Hematopoietic multipotent progenitor cell treated with erythropoietin and hydrocortisone succinate and interleukin-3 and kit ligand, for 15 days (in vitro differentiated cells): ENCODE measurements around the gene OR51I1.

Source experiments
- DNase-seq: peaks from one replicate; pipeline ENCODE4 v3.0.0-alpha.2; 2015; ENCODE audit warnings: low spot score

The OR51I1 gene, protein sequence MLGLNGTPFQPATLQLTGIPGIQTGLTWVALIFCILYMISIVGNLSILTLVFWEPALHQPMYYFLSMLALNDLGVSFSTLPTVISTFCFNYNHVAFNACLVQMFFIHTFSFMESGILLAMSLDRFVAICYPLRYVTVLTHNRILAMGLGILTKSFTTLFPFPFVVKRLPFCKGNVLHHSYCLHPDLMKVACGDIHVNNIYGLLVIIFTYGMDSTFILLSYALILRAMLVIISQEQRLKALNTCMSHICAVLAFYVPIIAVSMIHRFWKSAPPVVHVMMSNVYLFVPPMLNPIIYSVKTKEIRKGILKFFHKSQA

DNA sequence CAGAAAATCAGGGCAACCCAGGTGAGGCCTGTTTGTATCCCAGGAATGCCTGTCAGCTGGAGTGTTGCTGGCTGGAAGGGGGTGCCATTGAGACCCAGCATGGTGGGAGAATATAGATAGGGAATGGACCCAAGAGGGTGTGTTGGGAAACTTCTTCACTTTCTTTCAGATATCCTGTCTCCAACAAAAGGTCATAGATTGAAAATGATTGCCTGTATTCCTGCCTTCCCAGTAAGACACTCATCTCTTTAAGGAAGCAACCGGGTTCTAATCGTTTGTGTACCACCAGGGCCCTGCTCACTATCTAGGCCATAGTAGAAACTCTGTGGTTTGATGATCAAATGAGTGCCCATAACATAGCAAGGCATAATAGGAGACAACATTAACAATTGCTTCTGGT is at the start of gene OR51I1:
TSS of gene OR51I1 (minus strand) at position 101 of the 400 bp plus-strand sequence. CDS start at position 101, 0 bp downstream.
- DNase-seq: no peak

DNA sequence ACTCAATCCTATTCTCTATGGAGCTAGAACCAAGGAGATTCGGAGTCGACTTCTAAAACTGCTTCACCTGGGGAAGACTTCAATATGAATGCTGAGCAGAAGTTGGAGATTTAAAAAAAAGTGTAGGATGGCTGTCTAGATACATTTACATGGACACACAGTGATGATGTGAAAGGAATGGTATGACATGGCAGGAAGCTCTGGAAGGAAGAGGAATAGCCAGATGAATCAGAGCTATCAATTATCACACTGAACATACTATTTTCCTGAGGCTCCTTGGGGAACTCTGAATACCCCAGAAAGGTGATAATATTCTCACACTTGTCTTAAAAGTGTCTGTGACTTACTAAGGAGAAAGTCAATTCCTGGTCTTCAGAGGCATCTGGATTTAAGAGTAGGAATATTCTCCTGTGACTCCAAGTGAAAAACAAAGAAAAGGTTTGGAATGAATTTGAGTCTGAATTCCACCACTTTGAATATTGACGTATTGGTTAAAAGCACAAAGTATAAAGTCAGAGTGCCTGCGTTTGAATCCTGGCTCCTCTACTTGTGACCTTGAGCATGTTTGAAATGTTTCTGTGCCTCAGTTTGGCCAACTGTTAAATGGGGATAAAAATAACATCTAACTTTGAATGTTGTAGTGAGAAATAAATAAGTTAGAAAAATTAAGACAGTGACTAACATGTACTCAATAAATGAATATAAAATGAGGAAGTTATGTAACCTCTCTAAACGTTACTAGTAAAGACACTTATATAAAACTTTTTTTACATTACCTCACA is 48.5 kb upstream of the OR51I1 start:
- no peak for DNase-seq

DNA sequence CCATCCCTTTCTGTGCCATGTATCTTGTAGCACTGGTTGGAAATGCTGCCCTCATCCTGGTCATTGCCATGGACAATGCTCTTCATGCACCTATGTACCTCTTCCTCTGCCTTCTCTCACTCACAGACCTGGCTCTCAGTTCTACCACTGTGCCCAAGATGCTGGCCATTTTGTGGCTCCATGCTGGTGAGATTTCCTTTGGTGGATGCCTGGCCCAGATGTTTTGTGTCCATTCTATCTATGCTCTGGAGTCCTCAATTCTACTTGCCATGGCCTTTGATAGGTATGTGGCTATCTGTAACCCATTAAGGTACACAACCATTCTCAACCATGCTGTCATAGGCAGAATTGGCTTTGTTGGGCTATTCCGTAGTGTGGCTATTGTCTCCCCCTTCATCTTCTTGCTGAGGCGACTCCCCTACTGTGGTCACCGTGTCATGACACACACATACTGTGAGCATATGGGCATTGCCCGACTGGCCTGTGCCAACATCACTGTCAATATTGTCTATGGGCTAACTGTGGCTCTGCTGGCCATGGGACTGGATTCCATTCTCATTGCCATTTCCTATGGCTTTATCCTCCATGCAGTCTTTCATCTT is 47.6 kb upstream of the OR51I1 start:
- no peak for DNase-seq

DNA sequence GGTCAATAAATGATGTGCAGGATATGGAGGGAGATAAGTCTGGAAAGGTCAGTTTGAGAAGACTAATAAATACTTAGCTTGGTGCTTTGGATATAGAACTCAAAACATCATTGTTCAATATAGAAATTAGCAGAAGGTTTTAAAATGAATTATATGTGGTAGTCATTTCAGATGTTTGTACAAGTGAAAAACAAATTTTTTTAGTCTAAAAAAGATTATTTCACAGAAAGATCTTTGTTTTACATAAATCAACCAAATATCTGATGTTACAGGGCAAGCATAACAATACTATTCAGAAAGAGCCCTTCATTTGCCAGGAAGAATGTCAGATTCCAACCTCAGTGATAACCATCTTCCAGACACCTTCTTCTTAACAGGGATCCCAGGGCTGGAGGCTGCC is 47.1 kb upstream of the OR51I1 start, which contains the start of gene OR52D1:
TSS of gene OR52D1 (plus strand) at position 301 of the 400 bp plus-strand sequence. CDS start at position 323, 22 bp downstream.
- no peak for DNase-seq

DNA sequence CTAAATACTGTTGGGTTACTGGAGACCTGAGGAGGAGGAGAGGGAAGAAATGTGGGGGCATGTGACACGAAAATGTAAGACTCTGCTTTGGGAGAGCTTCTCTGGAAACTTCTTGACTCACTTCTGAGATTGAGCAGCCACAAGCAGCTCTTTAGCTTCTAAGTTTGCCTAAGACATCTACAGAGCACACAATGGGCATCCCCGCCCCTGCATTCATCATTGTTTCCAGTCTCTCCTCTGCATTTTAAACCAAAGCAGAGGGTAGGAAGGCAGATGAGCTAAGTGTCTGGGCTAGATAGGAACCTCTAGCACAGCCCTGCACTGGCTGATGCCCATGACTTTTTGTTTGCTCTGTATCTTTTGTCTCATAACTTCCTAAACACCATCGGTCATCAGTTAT is 45.1 kb upstream of the OR51I1 start:
- DNase-seq: no peak

DNA sequence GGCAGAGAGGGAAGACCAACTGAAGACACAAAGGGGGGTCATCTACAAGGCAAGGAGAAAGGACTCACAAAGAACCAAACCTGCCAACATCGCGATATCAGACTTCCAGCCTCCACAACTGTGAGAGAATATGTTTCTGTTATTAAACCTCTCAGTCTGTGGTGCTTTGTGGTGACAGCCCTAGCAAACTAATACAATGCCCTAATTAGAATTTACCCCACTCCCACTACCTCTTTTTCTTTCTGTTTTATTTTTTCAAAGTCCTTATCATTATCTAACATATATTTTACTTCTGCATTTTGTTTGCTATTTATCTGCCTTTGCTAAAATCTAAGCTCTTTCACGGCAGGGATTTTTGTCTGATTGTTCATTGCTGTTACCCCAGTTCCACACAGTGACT is 44.7 kb upstream of the OR51I1 start:
- DNase-seq: no peak

DNA sequence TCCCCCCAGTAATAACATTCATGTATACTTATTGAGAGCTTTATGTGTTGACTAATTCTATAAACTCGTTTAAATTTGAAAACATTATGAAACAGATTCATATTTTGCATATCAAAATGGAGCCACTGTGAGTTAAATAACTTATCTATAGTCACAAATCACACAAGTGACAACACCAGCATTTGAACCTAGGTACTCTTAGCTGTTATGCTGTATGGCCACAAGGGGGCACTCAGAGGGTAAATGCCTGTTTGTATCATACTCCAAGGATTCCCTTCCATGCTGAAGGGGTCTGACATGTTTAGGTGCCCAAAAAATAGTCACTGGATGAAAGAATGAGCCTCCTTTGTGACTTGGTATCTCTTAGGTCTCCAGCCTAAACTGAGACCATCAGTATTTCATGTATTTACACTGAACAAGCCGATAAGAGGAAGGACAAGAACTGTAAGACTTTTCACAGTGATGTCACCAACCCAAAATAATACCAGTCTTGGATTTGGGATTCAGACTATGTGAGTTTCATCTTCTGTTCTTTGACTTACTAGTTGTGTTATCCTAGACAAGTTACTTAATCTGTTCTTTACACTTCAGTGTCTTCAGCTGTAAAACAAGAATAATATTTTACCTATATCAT is 35.0 kb upstream of the OR51I1 start:
- peak; percentile 64 for DNase-seq

DNA sequence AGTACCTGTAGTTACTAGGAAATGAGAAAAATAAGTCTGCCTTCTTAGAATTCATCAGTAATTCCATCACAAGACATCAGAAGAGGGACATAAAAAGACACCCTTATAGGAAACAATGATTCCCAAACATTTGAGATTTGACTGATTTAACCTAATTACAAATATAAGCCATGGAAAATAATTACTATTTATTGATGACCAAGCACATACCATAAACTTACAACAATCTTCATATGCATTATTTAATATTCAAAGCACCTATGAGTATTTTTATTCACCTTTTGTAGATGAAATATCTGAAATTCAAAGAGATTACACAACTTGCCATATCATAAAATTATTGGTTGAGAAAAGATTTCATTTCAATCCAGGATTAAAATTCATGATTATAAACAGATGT is 32.6 kb upstream of the OR51I1 start:
- no peak for DNase-seq

DNA sequence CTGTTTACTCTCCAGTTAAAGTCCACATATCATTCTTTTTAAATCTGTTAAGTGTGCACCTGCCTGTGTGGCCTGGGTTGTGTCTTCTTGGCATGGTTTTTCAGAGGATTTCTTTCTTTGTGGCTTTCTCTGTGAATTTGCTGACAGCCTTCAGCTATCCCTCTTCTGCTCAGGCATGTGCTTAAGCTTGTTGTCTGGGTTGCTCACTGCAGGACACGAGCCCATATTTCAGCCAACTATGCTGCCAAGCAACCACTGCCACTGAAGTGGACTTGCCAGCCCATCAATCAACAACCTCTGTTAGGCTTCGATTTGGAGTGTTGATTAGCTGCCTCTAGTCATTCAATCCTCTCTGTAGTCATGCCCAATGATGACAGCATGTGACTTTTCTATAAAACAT is 26.2 kb upstream of the OR51I1 start:
- no peak for DNase-seq

DNA sequence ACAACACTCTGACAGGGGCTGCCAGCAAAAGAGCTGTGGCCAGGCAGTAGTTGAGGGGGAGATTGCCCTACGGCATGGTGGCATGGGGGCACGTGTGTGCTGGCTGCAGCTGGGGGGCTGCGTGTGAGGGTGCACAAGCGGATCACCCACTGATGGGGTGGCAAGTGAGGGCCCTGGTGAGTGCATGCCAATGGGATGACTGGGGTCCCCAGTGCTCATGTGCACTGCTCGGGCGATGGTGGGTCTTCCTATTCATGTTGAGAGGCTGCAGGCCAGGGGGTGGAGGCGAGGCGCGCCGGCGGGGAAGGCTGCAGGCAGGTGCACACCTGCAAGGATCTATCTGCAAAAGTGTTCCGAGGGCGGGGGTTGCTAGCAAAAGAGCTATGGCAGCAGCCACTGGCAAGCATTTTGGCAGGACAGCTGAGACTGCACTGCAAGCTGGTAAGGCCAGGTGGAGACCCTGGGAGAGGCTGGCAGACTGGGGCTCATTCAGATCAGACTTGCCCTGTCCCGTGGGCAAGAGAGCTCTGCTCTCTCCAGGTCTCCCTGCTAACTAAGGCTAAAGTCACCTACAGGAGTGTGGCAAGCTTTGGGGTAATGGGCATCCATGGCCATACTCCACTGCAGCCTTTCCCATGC is 19.8 kb upstream of the OR51I1 start:
- no peak for DNase-seq

DNA sequence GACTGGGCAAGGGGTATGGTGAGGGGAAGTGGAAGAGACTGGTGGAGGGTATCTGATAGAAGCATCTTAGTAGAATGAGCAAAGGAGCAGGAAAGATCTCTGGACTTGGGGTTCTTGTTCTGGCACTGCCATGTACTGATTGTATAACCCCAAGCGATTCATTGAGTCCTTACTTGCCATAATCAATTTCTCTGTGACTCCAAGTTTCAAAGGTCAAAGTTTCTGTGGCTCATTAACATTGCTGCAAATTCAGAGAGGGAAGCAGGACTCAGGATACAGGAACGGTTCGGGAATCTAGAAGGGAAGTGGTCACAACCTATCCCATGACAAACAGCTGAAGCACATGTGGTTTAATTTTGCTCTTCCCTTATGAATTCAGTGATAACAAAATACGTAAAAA is 8.1 kb upstream of the OR51I1 start:
- no peak for DNase-seq

DNA sequence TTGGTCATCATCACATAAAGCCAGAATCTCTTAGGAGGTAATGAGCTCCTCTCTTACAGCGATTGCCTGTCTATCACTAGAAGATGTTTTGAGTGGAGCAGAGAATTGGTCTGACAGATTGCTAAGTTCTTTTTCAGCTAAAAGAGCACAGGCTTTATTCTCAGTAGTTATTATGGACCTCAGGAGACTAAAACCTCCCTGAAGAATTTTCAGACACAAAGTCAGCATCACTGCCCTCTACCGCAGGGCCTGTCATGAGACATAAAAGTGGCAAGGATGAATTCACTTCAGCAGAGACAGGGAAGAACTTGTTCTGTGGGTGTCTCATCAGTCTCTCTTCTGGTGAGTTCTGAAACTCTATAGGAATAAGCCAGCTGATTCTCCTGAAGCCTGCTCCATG is 7.7 kb upstream of the OR51I1 start, which contains the start of gene OR51I2:
TSS of gene OR51I2 (plus strand) at position 301 of the 400 bp plus-strand sequence. CDS start 4,166 bp downstream, outside the sequence.
- no peak for DNase-seq

DNA sequence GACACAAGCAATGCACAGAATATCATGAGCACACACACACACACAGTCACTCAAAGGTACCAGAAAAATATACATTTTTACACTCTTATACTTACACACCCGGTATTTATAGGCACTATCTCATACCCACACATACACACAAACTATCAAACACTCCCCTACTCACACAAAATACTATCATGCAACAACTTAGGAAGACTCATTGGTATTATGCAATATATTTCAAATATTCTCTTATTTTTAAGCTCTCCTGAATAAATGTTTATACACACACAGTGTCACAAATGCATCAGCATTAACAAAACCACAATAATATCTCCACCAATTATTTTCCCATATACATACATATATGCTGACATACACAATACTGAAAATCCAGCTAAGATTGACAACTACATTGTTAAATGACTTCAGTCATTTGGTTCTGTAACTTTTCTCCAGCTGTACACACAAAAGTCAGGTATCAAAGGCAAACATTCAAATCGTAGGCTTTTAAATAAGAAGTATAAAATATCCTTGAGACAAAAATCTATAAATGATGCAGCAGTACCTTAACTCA is 2.6 kb upstream of the OR51I1 start:
- DNase-seq: no peak

DNA sequence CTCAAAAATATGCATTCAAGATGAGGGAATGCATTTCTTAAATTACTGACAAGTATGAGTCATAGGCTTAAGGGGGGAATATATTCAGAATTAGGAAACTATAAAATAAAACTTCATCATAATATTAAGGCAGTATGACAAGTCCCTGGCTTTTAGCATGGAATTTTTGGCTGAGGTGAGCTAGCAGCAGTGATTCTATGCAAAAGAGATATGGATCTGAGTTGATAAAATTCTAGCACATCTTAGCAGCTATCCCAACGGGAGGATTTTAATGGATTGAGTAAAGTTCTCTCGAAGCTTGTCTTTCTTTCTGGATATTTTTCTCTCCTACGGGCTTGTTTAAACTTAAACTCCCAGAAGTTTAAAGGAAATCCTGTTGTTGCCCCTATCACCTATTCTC is 18.2 kb downstream of the OR51I1 start:
- no peak for DNase-seq

DNA sequence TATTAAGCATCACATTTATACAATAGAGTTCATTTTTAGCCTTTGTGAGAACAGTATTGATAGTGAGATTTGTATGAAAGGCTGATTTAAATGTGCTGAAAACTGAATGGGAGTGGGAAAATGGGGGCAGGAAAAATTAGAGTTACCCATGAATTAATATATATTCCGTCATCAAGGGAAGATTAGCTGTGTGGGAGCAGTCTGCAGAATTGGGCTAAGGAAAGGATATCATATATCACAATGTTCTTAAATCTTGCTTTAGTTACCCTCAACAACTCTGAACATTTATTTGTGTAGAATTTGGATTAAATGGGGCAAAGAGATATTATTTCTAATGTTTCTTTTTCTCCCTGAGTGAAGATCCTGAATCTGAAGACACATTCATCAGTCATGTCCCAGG is 19.5 kb downstream of the OR51I1 start, which contains the start of gene OR51Q1:
TSS of gene OR51Q1 (plus strand) at position 301 of the 400 bp plus-strand sequence. CDS start at position 391, 90 bp downstream.
- DNase-seq: no peak

DNA sequence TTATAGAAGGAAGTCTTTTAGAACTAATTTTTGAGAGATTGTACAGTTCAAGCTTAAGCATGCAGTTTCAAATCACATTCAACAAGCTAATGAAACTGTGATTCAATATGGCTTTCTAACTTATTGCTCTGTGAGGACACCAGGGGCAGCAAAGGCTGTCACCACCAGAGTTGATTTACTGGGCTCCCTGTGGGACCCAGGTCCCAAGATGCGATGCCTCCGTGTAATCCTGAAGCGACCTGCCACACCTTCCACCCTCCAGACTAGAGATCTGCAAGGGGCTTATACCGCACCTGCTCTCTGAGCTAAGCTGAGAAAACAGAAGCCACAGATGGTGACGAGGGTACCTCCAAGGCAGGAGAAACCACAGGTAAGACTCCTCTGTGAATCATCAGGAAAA is 20.3 kb downstream of the OR51I1 start:
- no peak for DNase-seq

DNA sequence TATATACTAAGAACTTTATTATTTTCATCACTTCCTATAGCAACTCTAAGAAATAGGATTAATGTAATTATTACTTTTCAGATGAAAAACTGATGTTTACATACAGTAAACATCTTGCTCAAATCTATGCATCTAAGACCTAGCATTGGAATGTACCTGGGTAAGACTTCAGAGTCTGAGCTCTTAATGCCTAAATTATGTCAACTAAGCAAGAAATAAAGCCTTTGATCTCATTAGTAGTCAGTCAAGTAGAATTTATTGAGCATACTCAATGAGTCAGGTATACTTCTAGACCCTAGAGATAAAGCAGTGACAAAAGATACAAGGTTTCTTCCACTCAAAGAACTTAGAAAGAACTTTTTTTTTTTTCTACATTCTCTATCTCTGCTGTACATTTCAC is 36.1 kb downstream of the OR51I1 start:
- no peak for DNase-seq

DNA sequence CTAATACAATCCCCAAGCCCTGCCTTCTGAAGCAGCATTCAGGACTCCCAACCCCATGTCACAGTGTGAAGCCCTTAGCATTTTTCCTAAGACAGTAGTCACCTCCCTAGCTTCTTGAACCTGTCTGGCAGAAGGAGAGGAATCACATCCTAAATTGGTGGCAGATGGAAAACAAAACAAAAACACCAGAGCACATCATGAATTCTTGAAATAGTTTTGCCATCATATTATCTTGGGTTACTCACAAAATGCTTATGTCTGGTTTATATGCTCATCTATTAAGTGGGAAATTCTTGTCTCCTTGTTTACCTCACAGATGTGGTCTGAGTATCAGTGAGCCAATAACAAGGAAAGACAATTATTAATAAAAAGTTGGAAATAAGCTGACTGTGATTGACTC is 42.4 kb downstream of the OR51I1 start:
- no peak for DNase-seq

DNA sequence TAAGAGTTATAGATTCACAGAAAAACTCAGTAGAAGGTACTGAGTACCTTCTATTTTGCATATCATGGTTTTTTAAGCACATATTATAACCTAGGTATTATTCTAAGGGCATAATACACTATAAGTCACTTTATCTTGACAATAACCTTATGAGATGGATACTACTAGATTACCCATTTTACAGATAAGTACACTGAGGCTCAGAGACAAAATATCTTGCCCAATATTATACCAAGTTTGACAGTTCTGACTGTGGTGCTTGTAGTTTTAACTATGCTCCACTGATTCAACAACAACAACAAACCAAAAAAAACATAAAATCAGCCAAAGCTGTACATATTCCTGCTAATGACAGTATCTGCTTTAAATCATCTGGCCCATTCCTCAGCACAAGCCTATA is 47.2 kb downstream of the OR51I1 start:
- no peak for DNase-seq
